CD4-positive, alpha-beta memory T cell (primary cell): ENCODE results near the gene APCDD1. TPM values are rescaled to one million over a fixed set of nuclear protein-coding genes. Genes with fewer than 3 reads are reported as not detected.
"Not testable (repeated sequence)": the region's sequence is repeated elsewhere in the genome, so short reads cannot be mapped to it uniquely, and the experiment has no call there.

ENCODE experiments used
- CTCF ChIA-PET: fragments of 350-600 bp; sonication (Branson Sonifier 250); formaldehyde crosslinking; loops from one replicate; lab custom pipeline; 2021; ENCODE audit warnings: inconsistent platforms; ENCODE audit not compliant: partially characterized antibody; lab: Charles Lee
- POLR2A ChIA-PET: fragments of 350-600 bp; sonication (Branson Sonifier 250); formaldehyde crosslinking; loops from one replicate; lab custom pipeline; 2021; ENCODE audit not compliant: partially characterized antibody; lab: Charles Lee
- DNase-seq, 5 donors: peaks; one replicate each; pipeline versions ENCODE4 v3.0.0 to v3.0.0-alpha.2; 2020 to 2022; ENCODE audit warnings: mixed read lengths in 1 of 5
- H3K27ac ChIP-seq: one replicate; pipeline ENCODE4 v1.7.0; 2013; ENCODE audit warnings: low read depth, low read length
- H3K27me3 ChIP-seq: 2 replicates; pipeline ENCODE4 v1.7.0; 2013; ENCODE audit warnings: mild to moderate bottlenecking, low read length, moderate library complexity; ENCODE audit not compliant: insufficient read depth
- H3K36me3 ChIP-seq: 2 replicates; pipeline ENCODE4 v1.7.0; 2013; ENCODE audit warnings: mild to moderate bottlenecking, low read length, moderate library complexity; ENCODE audit not compliant: insufficient read depth
- H3K4me1 ChIP-seq: 2 replicates; pipeline ENCODE4 v1.7.0; 2013; ENCODE audit warnings: mild to moderate bottlenecking, low read length, moderate library complexity; ENCODE audit not compliant: insufficient read depth
- H3K4me3 ChIP-seq, 2 donors: one replicate each; pipeline ENCODE4 v1.7.0; 2013; ENCODE audit warnings: low read length in 2 of 2, mild to moderate bottlenecking in 1 of 2
- H3K9me3 ChIP-seq, 2 donors: one replicate each; pipeline ENCODE4 v1.7.0; 2013; ENCODE audit warnings: low read length in 2 of 2, control low read depth in 1 of 2; ENCODE audit not compliant: control insufficient read depth in 1 of 2
- H3K27ac Mint-ChIP-seq, 7 donors: one replicate each; pipeline ENCODE4 v1.8.0; 2020 to 2021; ENCODE audit warnings: mixed read lengths in 7 of 7, mild to moderate bottlenecking in 6 of 7, inconsistent platforms in 3 of 7, moderate library complexity in 3 of 7
- H3K27me3 Mint-ChIP-seq, 2 donors: one replicate each; pipeline ENCODE4 v1.8.0; 2020 to 2021; ENCODE audit warnings: mixed read lengths in 2 of 2
- H3K36me3 Mint-ChIP-seq, 2 donors: one replicate each; pipeline ENCODE4 v1.8.0; 2020 to 2021; ENCODE audit warnings: mixed read lengths in 2 of 2, inconsistent platforms in 1 of 2, mild to moderate bottlenecking in 1 of 2
- H3K4me1 Mint-ChIP-seq, 4 donors: one replicate each; pipeline ENCODE4 v1.8.0; 2020 to 2021; ENCODE audit warnings: mixed read lengths in 4 of 4, mild to moderate bottlenecking in 1 of 4
- H3K4me3 Mint-ChIP-seq, 8 donors: one replicate each; pipeline ENCODE4 v1.8.0; 2020 to 2021; ENCODE audit warnings: mixed read lengths in 8 of 8, mild to moderate bottlenecking in 7 of 8, moderate library complexity in 6 of 8, inconsistent platforms in 3 of 8
- H3K9me3 Mint-ChIP-seq, 8 donors: one replicate each; pipeline ENCODE4 v1.8.0; 2020 to 2021; ENCODE audit warnings: mixed read lengths in 8 of 8, mild to moderate bottlenecking in 5 of 8, inconsistent platforms in 3 of 8, moderate library complexity in 1 of 8
- intact Hi-C: fragments of 100-400 bp; cut with micrococcal nuclease; formaldehyde crosslinking; loops from one replicate; pipeline ENCODE4 v1.15.1; 2023
- polyA plus RNA-seq, 2 donors: library from polyadenylated mRNA; unstranded; fragments of 300-500 nt; fragmentation: Illumina TruSeq; gene quantifications; one replicate each; pipeline ENCODE4 v1.2.3, GENCODE V29; 2021
- total RNA-seq, 2 experiments: library from RNA; stranded (reverse); gene quantifications; one replicate each; pipeline ENCODE4 v1.2.3, GENCODE V29; 2021

Gene APCDD1
- total and polyA plus RNA-seq, 4 experiments from 2014 or later = not detected

DNA sequence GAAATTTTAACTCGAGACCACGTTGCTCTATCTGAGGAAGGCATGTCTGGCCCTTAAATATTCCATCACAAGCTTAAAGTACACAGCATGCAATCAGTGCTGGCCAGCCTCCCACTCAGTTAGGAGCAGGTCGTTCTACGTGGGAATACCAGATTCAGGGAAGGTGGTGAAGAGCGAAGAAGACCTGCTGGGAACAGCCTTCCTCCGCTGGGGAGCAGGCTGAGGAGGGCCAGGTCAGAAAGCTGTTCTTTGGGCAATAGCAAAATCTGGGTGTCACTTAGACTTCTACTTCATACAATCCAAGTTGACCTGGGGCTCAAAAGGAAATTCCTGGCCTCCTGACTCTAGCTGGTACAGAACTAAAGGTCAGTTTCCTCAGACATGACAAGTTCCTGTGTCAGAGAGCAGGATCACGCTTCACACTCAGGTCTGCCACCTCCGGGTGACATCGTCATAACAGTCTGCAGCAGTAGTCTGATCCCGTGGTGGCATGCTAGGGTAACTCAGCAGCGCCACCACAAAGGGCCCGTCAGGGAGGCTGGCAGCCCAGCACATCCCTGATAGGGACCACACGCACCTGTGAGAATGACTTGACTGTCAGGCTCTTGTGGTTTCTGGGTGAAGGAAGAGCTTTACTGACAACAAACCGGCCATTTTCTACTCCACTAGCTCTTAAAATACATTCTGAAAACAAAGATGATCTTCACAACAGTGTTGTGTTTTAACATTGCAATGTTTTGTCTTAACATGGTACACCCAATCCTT lies 36.1 kb downstream of the APCDD1 start:
- Histone ChIP-seq H3K36me3 (no peaks in the 10 kb centered on the region), H3K4me3 (no peak overlapping the region), H3K4me1 (no peaks in the 10 kb centered on the region), H3K27ac (no peak overlapping the region), H3K9me3 (no peaks in the 10 kb centered on the region), H3K27me3 (no peaks in the 10 kb centered on the region)
- H3K4me1 Mint-ChIP-seq = peaks cover 8 to 11% (median 10%) of the 10 kb centered on the region in 4 donors
- peak overlapping the region in 6 of 7 donors; percentile 2 to 77 (median 50) for H3K27ac Mint-ChIP-seq
- peak; percentile 41 to 65 (median 49) for DNase-seq
- CTCF ChIA-PET = interaction anchor here (0.8 to 1.2 kb wide), 5 partner anchors 9 to 578 kb away, joined by 3 to 4 read pairs (median 3); no protein-coding TSS in a partner anchor
- POLR2A ChIA-PET = no interaction called here
- peaks cover 2 to 3% of the 10 kb centered on the region in 2 donors for H3K27me3 Mint-ChIP-seq
- peak overlapping the region in 1 of 8 donors; percentile 33 for H3K4me3 Mint-ChIP-seq
- H3K9me3 Mint-ChIP-seq = no peaks in the 10 kb centered on the region
- H3K36me3 Mint-ChIP-seq = no peaks in the 10 kb centered on the region
- intact Hi-C loops = no loop called here

DNA sequence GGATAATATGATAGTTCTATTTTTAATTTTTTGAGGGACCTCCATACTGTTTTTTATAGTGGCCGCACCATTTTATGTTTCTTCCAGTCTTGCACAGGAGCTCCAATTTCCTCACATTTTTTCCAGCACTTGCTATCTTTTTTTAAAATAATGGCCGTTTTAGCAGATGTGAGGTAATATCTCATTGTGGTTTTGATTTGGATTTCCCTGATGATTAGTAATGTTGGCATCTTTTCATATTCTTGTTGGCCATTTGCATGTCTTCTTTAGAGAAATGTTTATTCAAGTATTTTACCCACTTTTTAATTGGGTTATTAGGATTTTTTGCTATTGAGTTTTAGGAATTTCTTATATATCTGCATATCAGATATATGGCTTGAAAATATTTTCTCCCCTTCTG lies 41.5 kb downstream of the APCDD1 start:
- no peak overlapping the region for H3K4me3 Mint-ChIP-seq
- ChIA-PET POLR2A (no interaction called here), CTCF (no interaction called here)
- H3K36me3 ChIP-seq = no peaks in the 10 kb centered on the region
- H3K9me3 ChIP-seq = no peaks in the 10 kb centered on the region
- H3K27me3 ChIP-seq = no peaks in the 10 kb centered on the region
- peaks cover 4 to 6% of the 10 kb centered on the region in 2 donors for H3K27me3 Mint-ChIP-seq
- peaks cover 0 to 4% (median 0%) of the 10 kb centered on the region in 8 donors for H3K9me3 Mint-ChIP-seq
- no peak for DNase-seq
- peaks cover 2 to 3% (median 2%) of the 10 kb centered on the region in 4 donors for H3K4me1 Mint-ChIP-seq
- no peak overlapping the region for H3K27ac ChIP-seq
- intact Hi-C loops = no loop called here
- H3K36me3 Mint-ChIP-seq = no peaks in the 10 kb centered on the region
- no peaks in the 10 kb centered on the region for H3K4me1 ChIP-seq
- no peak overlapping the region for H3K4me3 ChIP-seq
- H3K27ac Mint-ChIP-seq = no peak overlapping the region

DNA sequence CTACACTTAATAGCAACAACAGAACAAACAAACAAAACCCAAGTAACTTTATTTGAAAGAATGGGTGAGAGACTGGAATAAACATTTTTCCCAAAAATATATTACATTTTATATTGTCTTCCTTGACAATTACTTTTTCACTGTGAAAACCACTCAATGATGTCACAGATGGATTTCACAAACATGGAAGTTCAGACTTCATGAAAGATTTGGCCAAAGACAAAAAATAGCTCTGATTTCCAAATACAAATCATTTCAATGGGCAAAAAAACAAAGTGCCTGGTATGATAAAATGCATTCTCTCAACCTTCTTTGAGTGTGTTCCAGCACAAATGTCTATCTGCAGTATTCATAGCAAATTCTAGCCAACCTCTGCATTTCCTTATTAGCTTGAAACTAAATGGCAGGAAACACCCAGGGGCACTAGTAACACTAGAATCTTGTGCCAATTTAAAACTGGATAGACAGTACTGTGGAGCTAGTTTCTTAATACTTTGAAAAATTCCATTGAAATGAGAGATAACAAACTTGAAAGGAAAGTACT lies 42.8 kb downstream of the APCDD1 start:
- H3K27me3 Mint-ChIP-seq = peaks cover 6 to 10% of the 10 kb centered on the region in 2 donors
- H3K4me1 Mint-ChIP-seq = peaks cover 0 to 2% (median under 1%) of the 10 kb centered on the region in 4 donors
- no peak for DNase-seq
- CTCF ChIA-PET = no interaction called here
- H3K27ac Mint-ChIP-seq = no peak overlapping the region
- intact Hi-C loops = no loop called here
- Histone ChIP-seq H3K9me3 (no peaks in the 10 kb centered on the region), H3K27ac (no peak overlapping the region), H3K36me3 (no peaks in the 10 kb centered on the region), H3K4me1 (no peaks in the 10 kb centered on the region), H3K4me3 (no peak overlapping the region), H3K27me3 (no peaks in the 10 kb centered on the region)
- H3K9me3 Mint-ChIP-seq = peaks cover 0 to 4% (median 0%) of the 10 kb centered on the region in 8 donors
- no peak overlapping the region for H3K4me3 Mint-ChIP-seq
- H3K36me3 Mint-ChIP-seq = no peaks in the 10 kb centered on the region
- POLR2A ChIA-PET = no interaction called here

DNA sequence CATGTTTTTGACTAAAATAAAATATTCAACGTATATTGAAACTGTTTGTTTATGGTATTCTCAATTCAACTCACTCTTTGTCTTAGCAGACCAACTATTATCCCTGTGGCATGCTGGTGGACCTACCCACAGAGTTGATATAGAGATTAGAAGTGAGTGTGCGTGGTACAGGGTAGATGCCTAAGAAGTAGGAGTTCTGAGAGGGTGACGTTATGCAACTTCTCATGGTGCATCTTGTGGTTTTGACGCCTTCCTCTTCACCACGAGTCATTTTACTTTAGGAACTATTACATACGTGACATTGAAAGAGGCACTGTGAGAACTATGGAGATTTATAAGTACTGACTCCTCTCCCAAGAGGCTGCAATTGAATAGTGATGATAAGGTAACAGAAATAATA lies 44.8 kb downstream of the APCDD1 start:
- H3K9me3 Mint-ChIP-seq = peaks cover 0 to 4% (median 0%) of the 10 kb centered on the region in 8 donors
- CTCF ChIA-PET = no interaction called here
- Histone ChIP-seq H3K9me3 (no peaks in the 10 kb centered on the region), H3K36me3 (no peaks in the 10 kb centered on the region), H3K4me1 (no peaks in the 10 kb centered on the region), H3K27me3 (no peaks in the 10 kb centered on the region), H3K4me3 (no peak overlapping the region), H3K27ac (no peak overlapping the region)
- POLR2A ChIA-PET = no interaction called here
- DNase-seq = no peak
- intact Hi-C loops = no loop called here
- H3K4me3 Mint-ChIP-seq = no peak overlapping the region
- H3K4me1 Mint-ChIP-seq = peaks cover 0 to 2% (median under 1%) of the 10 kb centered on the region in 4 donors
- no peak overlapping the region for H3K27ac Mint-ChIP-seq
- H3K36me3 Mint-ChIP-seq = no peaks in the 10 kb centered on the region
- H3K27me3 Mint-ChIP-seq = peaks cover 8 to 13% of the 10 kb centered on the region in 2 donors

DNA sequence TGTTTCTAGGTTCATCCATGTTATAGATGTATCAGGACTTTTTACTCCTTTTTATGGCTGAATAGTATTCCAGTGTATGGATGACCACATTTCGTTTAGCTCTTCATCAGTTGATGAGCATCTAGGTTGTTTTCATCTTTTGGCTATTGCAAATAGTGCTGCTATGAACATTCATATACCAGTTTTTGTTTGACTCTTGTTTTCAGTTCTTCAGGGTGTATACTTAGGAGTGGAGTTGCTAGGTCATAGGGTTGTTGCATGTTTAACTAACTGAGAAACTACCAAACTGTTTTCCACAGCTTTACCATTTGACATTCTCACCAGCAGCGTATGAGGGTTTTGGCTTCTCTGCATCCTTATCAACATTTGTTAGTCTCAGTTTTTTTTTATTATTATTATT lies 45.6 kb downstream of the APCDD1 start:
- DNase-seq = no peak
- Histone ChIP-seq H3K4me3 (no peak overlapping the region), H3K9me3 (peaks cover 0 to 5% of the 10 kb centered on the region in 2 donors), H3K27me3 (no peaks in the 10 kb centered on the region), H3K4me1 (no peaks in the 10 kb centered on the region), H3K36me3 (no peaks in the 10 kb centered on the region), H3K27ac (no peak overlapping the region)
- H3K27ac Mint-ChIP-seq = no peak overlapping the region
- intact Hi-C loops = no loop called here
- ChIA-PET CTCF (no interaction called here), POLR2A (no interaction called here)
- peaks cover 13 to 14% of the 10 kb centered on the region in 2 donors for H3K27me3 Mint-ChIP-seq
- peaks cover 0 to 2% (median under 1%) of the 10 kb centered on the region in 4 donors for H3K4me1 Mint-ChIP-seq
- H3K9me3 Mint-ChIP-seq = peaks cover 0 to 8% (median 6%) of the 10 kb centered on the region in 8 donors
- peaks cover 0 to 4% of the 10 kb centered on the region in 2 donors for H3K36me3 Mint-ChIP-seq
- no peak overlapping the region for H3K4me3 Mint-ChIP-seq

DNA sequence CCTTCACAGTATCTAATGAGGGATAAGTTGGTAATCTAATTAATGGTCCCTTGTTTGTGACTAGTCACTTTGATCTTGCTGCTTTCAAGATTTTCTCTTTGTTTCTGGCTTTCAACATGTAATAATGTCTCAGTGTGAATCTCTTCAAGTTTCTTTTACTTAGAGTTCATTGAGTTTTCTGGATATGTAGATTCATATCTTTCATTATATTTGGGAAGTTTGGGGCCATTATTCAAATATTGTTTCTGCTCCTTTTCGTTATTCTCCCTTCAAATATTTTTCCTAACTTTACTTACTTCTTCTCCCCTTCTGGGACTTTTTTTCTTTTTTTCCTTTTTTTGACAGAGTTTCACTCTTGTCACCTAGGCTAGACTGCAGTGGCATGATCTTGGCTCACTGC lies 50.3 kb downstream of the APCDD1 start:
- CTCF ChIA-PET = no interaction called here
- H3K36me3 ChIP-seq = no peaks in the 10 kb centered on the region
- H3K4me3 ChIP-seq = no peak overlapping the region
- H3K27me3 ChIP-seq = no peaks in the 10 kb centered on the region
- Mint-ChIP-seq H3K27ac (peak overlapping the region in 1 of 7 donors; percentile 15), H3K4me1 (no peaks in the 10 kb centered on the region), H3K27me3 (peaks cover 10 to 13% of the 10 kb centered on the region in 2 donors), H3K9me3 (peaks cover 3 to 30% (median 25%) of the 10 kb centered on the region in 8 donors), H3K4me3 (peak overlapping the region in 2 of 8 donors; percentile 6 to 29), H3K36me3 (peaks cover 4 to 5% of the 10 kb centered on the region in 2 donors)
- H3K4me1 ChIP-seq = no peaks in the 10 kb centered on the region
- POLR2A ChIA-PET = no interaction called here
- H3K9me3 ChIP-seq = peaks cover 0 to 8% of the 10 kb centered on the region in 2 donors
- no peak overlapping the region for H3K27ac ChIP-seq
- no peak for DNase-seq
- intact Hi-C loops = no loop called here

DNA sequence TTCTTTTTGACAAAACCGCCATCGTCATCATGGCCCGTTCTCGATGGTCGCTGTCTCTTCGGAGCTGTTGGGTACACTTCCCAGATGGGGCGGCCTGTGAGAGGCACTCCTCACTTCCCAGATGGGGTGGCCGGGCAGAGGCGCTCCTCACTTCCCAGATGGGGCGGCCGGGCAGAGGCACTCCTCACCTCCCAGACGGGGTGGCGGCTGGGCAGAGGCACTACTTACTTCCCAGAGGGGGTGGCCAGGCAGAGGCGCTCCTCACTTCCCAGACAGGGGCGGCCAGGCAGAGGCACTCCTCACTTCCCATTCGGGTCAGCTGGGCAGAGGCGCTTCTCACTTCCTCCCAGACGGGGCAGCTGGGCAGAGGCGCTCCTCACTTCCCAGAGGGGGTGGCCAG lies 51.5 kb downstream of the APCDD1 start:
- DNase-seq, H3K27ac ChIP-seq, H3K4me1 Mint-ChIP-seq, H3K36me3 Mint-ChIP-seq, H3K4me1 ChIP-seq, H3K27me3 ChIP-seq, H3K27ac Mint-ChIP-seq, POLR2A ChIA-PET, H3K36me3 ChIP-seq, H3K4me3 Mint-ChIP-seq, H3K4me3 ChIP-seq, CTCF ChIA-PET, H3K9me3 ChIP-seq, intact Hi-C loops: not testable (repeated sequence)
- peaks cover 10 to 11% of the 10 kb centered on the region in 2 donors for H3K27me3 Mint-ChIP-seq
- H3K9me3 Mint-ChIP-seq = peaks cover 2 to 31% (median 25%) of the 10 kb centered on the region in 8 donors
